Islet precursor cell (in vitro differentiated cells): ENCODE data around the gene PLXNB2.
"Not testable (repeated sequence)": the region's sequence is repeated elsewhere in the genome, so short reads cannot be mapped to it uniquely, and the experiment has no call there.

Experiments
- DNase-seq: peaks from one replicate; pipeline ENCODE4 v3.0.0-alpha.2; 2018

PLXNB2 gene

GRCh38 chr22:50278461-50278860 is 29.0 kb downstream of the PLXNB2 start:
- no peak for DNase-seq

- DNase-seq = no peak
Measured at GRCh38 chr22:50277761-50278160, 29.7 kb downstream of the PLXNB2 start.

GRCh38 chr22:50276143-50276542 is 31.3 kb downstream of the PLXNB2 start:
- no peak for DNase-seq

GRCh38 chr22:50275181-50276055 is 32.0 kb downstream of the PLXNB2 start:
- DNase-seq = no peak

- DNase-seq = no peak
Measured at GRCh38 chr22:50274771-50275170, 32.7 kb downstream of the PLXNB2 start.

GRCh38 chr22:50274311-50274710 is 33.1 kb downstream of the PLXNB2 start:
- no peak for DNase-seq

GRCh38 chr22:50273781-50274180 is 33.7 kb downstream of the PLXNB2 start:
- DNase-seq = not testable (repeated sequence)

- DNase-seq = not testable (repeated sequence)
Measured at GRCh38 chr22:50273352-50273751, 34.1 kb downstream of the PLXNB2 start.

- DNase-seq = no peak
Measured at GRCh38 chr22:50272044-50272802, 35.2 kb downstream of the PLXNB2 start.

- DNase-seq = peak; percentile 80
Measured at GRCh38 chr22:50271519-50271970, 35.9 kb downstream of the PLXNB2 start.

GRCh38 chr22:50270666-50271394 is 36.6 kb downstream of the PLXNB2 start:
- DNase-seq = peak; percentile 91

GRCh38 chr22:50269970-50270665 is 37.3 kb downstream of the PLXNB2 start, which contains the start of gene MAPK11:
TSS of gene MAPK11 (minus strand) at chr22:50270380. CDS start at chr22:50270292, 88 bp downstream.
- no peak for DNase-seq

GRCh38 chr22:50269573-50269969 is 37.9 kb downstream of the PLXNB2 start:
- DNase-seq = no peak

- DNase-seq = no peak
Measured at GRCh38 chr22:50268655-50269113, 38.8 kb downstream of the PLXNB2 start.

GRCh38 chr22:50267591-50268390 is 39.7 kb downstream of the PLXNB2 start:
- DNase-seq = peak; percentile 67

GRCh38 chr22:50266994-50267393 is 40.5 kb downstream of the PLXNB2 start:
- DNase-seq = no peak

- no peak for DNase-seq
Measured at GRCh38 chr22:50264946-50265669, 42.3 kb downstream of the PLXNB2 start.

GRCh38 chr22:50264104-50264745 is 43.2 kb downstream of the PLXNB2 start:
- DNase-seq = no peak

- no peak for DNase-seq
Measured at GRCh38 chr22:50262973-50263617, 44.4 kb downstream of the PLXNB2 start.

- no peak for DNase-seq
Measured at GRCh38 chr22:50262460-50262911, 45.0 kb downstream of the PLXNB2 start.
